GM21619 (cell line): ENCODE data around the gene NXPH1.

Source experiments
- ATAC-seq: cut with Tn5 transposase; IDR thresholded peaks from one replicate; pipeline ENCODE4 v1.9.1; 2021; ENCODE audit not compliant: unreplicated experiment

NXPH1 gene

GRCh38 chr7:8435590-8436545 is 2.5 kb downstream of the NXPH1 start:
- no peak for ATAC-seq

- ATAC-seq, result peak; percentile 88
These were observed 3.6 kb downstream of the NXPH1 start for GRCh38 chr7:8436965-8437364.

GRCh38 chr7:8437606-8438005 is 4.2 kb downstream of the NXPH1 start:
- ATAC-seq, result no peak

- no peak for ATAC-seq
These were observed 7.3 kb downstream of the NXPH1 start for GRCh38 chr7:8440670-8441069.

- no peak for ATAC-seq
These were observed 7.9 kb downstream of the NXPH1 start for GRCh38 chr7:8441106-8441965.

GRCh38 chr7:8442051-8442813 is 8.8 kb downstream of the NXPH1 start:
- ATAC-seq, result peak; percentile 25

- ATAC-seq, result peak; percentile 75
These were observed 9.4 kb downstream of the NXPH1 start for GRCh38 chr7:8442814-8443304.

GRCh38 chr7:8443576-8444467 is 10.4 kb downstream of the NXPH1 start:
- ATAC-seq, result no peak

- no peak for ATAC-seq
These were observed 11.0 kb downstream of the NXPH1 start for GRCh38 chr7:8444468-8444769.

- ATAC-seq, result no peak
These were observed 20.1 kb downstream of the NXPH1 start for GRCh38 chr7:8453535-8453934.

- ATAC-seq, result no peak
These were observed 22.0 kb downstream of the NXPH1 start for GRCh38 chr7:8455426-8455825.

- ATAC-seq, result no peak
These were observed 28.9 kb downstream of the NXPH1 start for GRCh38 chr7:8462309-8462708.

- ATAC-seq, result no peak
These were observed 31.9 kb downstream of the NXPH1 start for GRCh38 chr7:8465338-8465737.

- no peak for ATAC-seq
These were observed 47.1 kb downstream of the NXPH1 start for GRCh38 chr7:8480527-8480926.

- no peak for ATAC-seq
These were observed 47.7 kb downstream of the NXPH1 start for GRCh38 chr7:8481096-8481495.

- ATAC-seq, result no peak
These were observed 48.5 kb downstream of the NXPH1 start for GRCh38 chr7:8481752-8482446.

GRCh38 chr7:8490391-8491045 is 57.1 kb downstream of the NXPH1 start:
- ATAC-seq, result no peak

GRCh38 chr7:8491106-8491505 is 57.7 kb downstream of the NXPH1 start:
- ATAC-seq, result no peak
